Keratinocyte (primary cell): ENCODE data around the gene PARD3B. TPM values are rescaled to one million over a fixed set of nuclear protein-coding genes. Genes with fewer than 3 reads are reported as not detected.

ENCODE experiments used
- DNase-seq: peaks from one replicate; pipeline ENCODE4 v3.0.0-alpha.2; 2011; ENCODE audit warnings: low read depth, missing footprints, low spot score
- FAIRE-seq: peaks from 2 replicates; lab custom pipeline; 2011; peaks lifted over from hg19 to GRCh38; lab: Jason Lieb, UNC
- H2AFZ ChIP-seq: 2 replicates; pipeline ENCODE4 v1.6.0; 2012; ENCODE audit warnings: low read length, control low read depth, inconsistent platforms; ENCODE audit not compliant: control insufficient read depth
- H3K27ac ChIP-seq: 2 replicates; pipeline ENCODE4 v1.5.1; 2011; ENCODE audit warnings: low read length; ENCODE audit not compliant: control insufficient read depth, insufficient read depth
- H3K27me3 ChIP-seq: 3 replicates; pipeline ENCODE4 v1.6.0; 2011; ENCODE audit warnings: low read length; ENCODE audit not compliant: control insufficient read depth, insufficient read depth; ENCODE audit errors: extremely low read depth
- H3K36me3 ChIP-seq, 2 experiments: 2 replicates in 1 of 2; 3 replicates in 1 of 2; pipeline ENCODE4 v1.5.1; 2011; ENCODE audit warnings: low read length in 2 of 2, mild to moderate bottlenecking in 1 of 2; ENCODE audit not compliant: control insufficient read depth in 2 of 2, insufficient read depth in 2 of 2; ENCODE audit errors: extremely low read depth in 1 of 2
- H3K4me1 ChIP-seq: 3 replicates; pipeline ENCODE4 v1.5.1; 2011; ENCODE audit warnings: low read length; ENCODE audit not compliant: control insufficient read depth, insufficient read depth; ENCODE audit errors: extremely low read depth
- H3K4me2 ChIP-seq: 3 replicates; pipeline ENCODE4 v1.6.0; 2011; ENCODE audit warnings: low read depth, low read length; ENCODE audit not compliant: control insufficient read depth, insufficient read depth; ENCODE audit errors: extremely low read depth
- H3K4me3 ChIP-seq, 3 experiments: fragments of 200-600 bp in 1 of 3; sonication (generic) in 1 of 3; 2 replicates in 2 of 3; 3 replicates in 1 of 3; pipeline ENCODE4 v1.5.1; 2011 to 2016; ENCODE audit warnings: low read length in 3 of 3, mild to moderate bottlenecking in 3 of 3, control low read depth in 2 of 3, inconsistent platforms in 1 of 3, low read depth in 1 of 3, mixed read lengths in 1 of 3, mixed run types in 1 of 3, moderate library complexity in 1 of 3; ENCODE audit not compliant: control insufficient read depth in 2 of 3, insufficient read depth in 2 of 3; ENCODE audit errors: extremely low read depth in 1 of 3
- H3K79me2 ChIP-seq: 2 replicates; pipeline ENCODE4 v1.6.0; 2012; ENCODE audit warnings: low read length; ENCODE audit not compliant: control insufficient read depth, insufficient read depth
- H3K9ac ChIP-seq: 3 replicates; pipeline ENCODE4 v1.6.0; 2011; ENCODE audit warnings: low read length; ENCODE audit not compliant: control insufficient read depth, insufficient read depth; ENCODE audit errors: extremely low read depth
- H3K9me1 ChIP-seq: 3 replicates; pipeline ENCODE4 v1.6.0; 2011; ENCODE audit warnings: low read length; ENCODE audit not compliant: control insufficient read depth, insufficient read depth; ENCODE audit errors: extremely low read depth
- H3K9me3 ChIP-seq: 2 replicates; pipeline ENCODE4 v1.5.1; 2012; ENCODE audit warnings: low read depth, low read length; ENCODE audit not compliant: control insufficient read depth
- H4K20me1 ChIP-seq: 3 replicates; pipeline ENCODE4 v1.6.0; 2011; ENCODE audit warnings: low read length; ENCODE audit not compliant: control insufficient read depth, insufficient read depth; ENCODE audit errors: extremely low read depth
- CTCF ChIP-seq, 3 experiments: IDR thresholded peaks in 1 of 3; conservative IDR thresholded peaks in 1 of 3; optimal IDR thresholded peaks in 1 of 3; 2 replicates in 2 of 3; 3 replicates in 1 of 3; pipeline versions ENCODE3 to v1.5.1; 2011; ENCODE audit warnings: low read length in 3 of 3, mild to moderate bottlenecking in 3 of 3, moderate library complexity in 2 of 3, control low read depth in 1 of 3, inconsistent platforms in 1 of 3; ENCODE audit not compliant: insufficient read depth in 2 of 3; ENCODE audit errors: extremely low read depth in 1 of 3
- EZH2 ChIP-seq: IDR thresholded peaks from one replicate; pipeline ENCODE4 v1.6.1; 2012; ENCODE audit warnings: inconsistent platforms, mild to moderate bottlenecking, low read length, moderate library complexity
- dilution Hi-C: fragments of 300-500 bp; cut with MboI; formaldehyde crosslinking; loops from one replicate; pipeline ENCODE4 v1.7.0; 2020; ENCODE audit warnings: low sequenced_read_pairs; ENCODE audit not compliant: extremely low pct_ligation_motif_present
- polyA plus RNA-seq, 5 experiments: library from polyadenylated mRNA; depleted of rRNA in 3 of 5; stranded (reverse) in 3 of 5; stranded (forward) in 1 of 5; unstranded in 1 of 5; fragments of >200 nt; gene quantifications; 1 replicate in 1 of 5; 2 replicates in 3 of 5; 3 replicates in 1 of 5; pipeline versions ENCODE4 v1.2.1 to v1.2.3, GENCODE V29; 2011 to 2012; ENCODE audit warnings: missing spikeins in 2 of 5, low read depth in 1 of 5, low replicate concordance in 1 of 5

PARD3B gene
- polyA plus RNA-seq, 1 donor (not counting 4 experiments of a cell fraction or from before 2014, with no cell fraction given), result 1.2 TPM

GRCh38 chr2:204604061-204604460 lies 58.8 kb downstream of the PARD3B start:
- H4K20me1 ChIP-seq, result no peaks in the 10 kb centered on the region
- H3K4me1 ChIP-seq, result no peaks in the 10 kb centered on the region
- H3K4me2 ChIP-seq, result no peak overlapping the region
- no peaks in the 10 kb centered on the region for H3K79me2 ChIP-seq
- no peak overlapping the region for H2AFZ ChIP-seq
- no peaks in the 10 kb centered on the region for H3K9me1 ChIP-seq
- H3K9me3 ChIP-seq, result no peaks in the 10 kb centered on the region
- no peak for DNase-seq
- no peaks in the 10 kb centered on the region for H3K36me3 ChIP-seq
- no peak for TF ChIP-seq EZH2
- no peak for TF ChIP-seq CTCF (optimal IDR thresholded peaks at IDR 0.05 in 1 of 3, IDR thresholded peaks at IDR 0.05 in 1 of 3, conservative IDR thresholded peaks at IDR 0.05 in 1 of 3; ENCODE audit: extremely low read depth in 1 of 3, insufficient read depth in 2 of 3, low read length in 3 of 3)
- no peak overlapping the region for H3K4me3 ChIP-seq
- H3K27ac ChIP-seq, result no peak overlapping the region
- H3K9ac ChIP-seq, result no peak overlapping the region
- FAIRE-seq, result no peak
- no peaks in the 10 kb centered on the region for H3K27me3 ChIP-seq
- dilution Hi-C loops, result no loop called here

- FAIRE-seq (no peak), DNase-seq (no peak)
- no peak overlapping the region for H3K9ac ChIP-seq
- H3K36me3 ChIP-seq, result no peaks in the 10 kb centered on the region
- no peak overlapping the region for H2AFZ ChIP-seq
- H3K4me3 ChIP-seq, result no peak overlapping the region
- dilution Hi-C loops, result no loop called here
- H3K27ac ChIP-seq, result no peak overlapping the region
- no peaks in the 10 kb centered on the region for H4K20me1 ChIP-seq
- H3K4me1 ChIP-seq, result no peaks in the 10 kb centered on the region
- no peaks in the 10 kb centered on the region for H3K9me3 ChIP-seq
- no peaks in the 10 kb centered on the region for H3K27me3 ChIP-seq
- H3K9me1 ChIP-seq, result no peaks in the 10 kb centered on the region
- TF ChIP-seq CTCF (optimal IDR thresholded peaks at IDR 0.05 in 1 of 3, IDR thresholded peaks at IDR 0.05 in 1 of 3, conservative IDR thresholded peaks at IDR 0.05 in 1 of 3; ENCODE audit: extremely low read depth in 1 of 3, insufficient read depth in 2 of 3, low read length in 3 of 3) (no peak), EZH2 (no peak)
- no peaks in the 10 kb centered on the region for H3K79me2 ChIP-seq
- H3K4me2 ChIP-seq, result no peak overlapping the region
These were observed 63.1 kb downstream of the PARD3B start for GRCh38 chr2:204608237-204608939.
